ENCODE data around the gene CHRNA3.

- no peak for TF ChIP-seq CTCF (IDR thresholded peaks at IDR 0.05)
- TF ChIP-seq POLR2A (IDR thresholded peaks at IDR 0.05), result no peak
Observed at GRCh38 chr15:78663703-78664102, 42.9 kb upstream of the CHRNA3 start.

Measured in transverse colon (tissue), 3 donors.